Neural crest cell (in vitro differentiated cells): Measurements from ENCODE around the gene MYL5. TPM values are rescaled to one million over a fixed set of nuclear protein-coding genes. Genes with fewer than 3 reads are reported as not detected.
"Not testable (repeated sequence)": the region's sequence is repeated elsewhere in the genome, so short reads cannot be mapped to it uniquely, and the experiment has no call there.

Source experiments
- DNase-seq: peaks from one replicate; pipeline ENCODE4 v3.0.0; 2021; ENCODE audit warnings: low read depth, mixed read lengths, low spot score
- H3K27ac Mint-ChIP-seq: one replicate; pipeline ENCODE4 v1.8.0; 2021; ENCODE audit warnings: mild to moderate bottlenecking, mixed read lengths; ENCODE audit not compliant: unreplicated experiment
- H3K27me3 Mint-ChIP-seq: 2 replicates; pipeline ENCODE4 v1.8.0; 2021; ENCODE audit warnings: low read depth, mild to moderate bottlenecking, mixed read lengths
- H3K36me3 Mint-ChIP-seq: 2 replicates; pipeline ENCODE4 v1.8.0; 2021; ENCODE audit warnings: low read depth, mild to moderate bottlenecking, mixed read lengths
- H3K4me1 Mint-ChIP-seq: 2 replicates; pipeline ENCODE4 v1.8.0; 2021; ENCODE audit warnings: mixed read lengths
- H3K4me3 Mint-ChIP-seq: one replicate; pipeline ENCODE4 v1.8.0; 2021; ENCODE audit warnings: mild to moderate bottlenecking, mixed read lengths
- H3K9me3 Mint-ChIP-seq: 2 replicates; pipeline ENCODE4 v1.8.0; 2021; ENCODE audit warnings: mixed read lengths
- total RNA-seq: library from RNA; stranded (reverse); gene quantifications from 2 replicates; pipeline ENCODE4 v1.2.1, GENCODE V29; 2021
- TF ChIP-seq, protein P1 (sequence below): fragments of 200-600 bp; sonication (generic); conservative IDR thresholded peaks from 2 replicates; pipeline ENCODE4 v1.5.0; 2021; ENCODE audit warnings: antibody characterized with exemption, mild to moderate bottlenecking

The MYL5 gene
- total RNA-seq, 1 donor from 2014 or later, result 10.8 TPM

- peaks cover under 1% of the 10 kb centered on the region for H3K36me3 Mint-ChIP-seq
- no peaks in the 10 kb centered on the region for H3K9me3 Mint-ChIP-seq
- TF ChIP-seq, protein P1, sequence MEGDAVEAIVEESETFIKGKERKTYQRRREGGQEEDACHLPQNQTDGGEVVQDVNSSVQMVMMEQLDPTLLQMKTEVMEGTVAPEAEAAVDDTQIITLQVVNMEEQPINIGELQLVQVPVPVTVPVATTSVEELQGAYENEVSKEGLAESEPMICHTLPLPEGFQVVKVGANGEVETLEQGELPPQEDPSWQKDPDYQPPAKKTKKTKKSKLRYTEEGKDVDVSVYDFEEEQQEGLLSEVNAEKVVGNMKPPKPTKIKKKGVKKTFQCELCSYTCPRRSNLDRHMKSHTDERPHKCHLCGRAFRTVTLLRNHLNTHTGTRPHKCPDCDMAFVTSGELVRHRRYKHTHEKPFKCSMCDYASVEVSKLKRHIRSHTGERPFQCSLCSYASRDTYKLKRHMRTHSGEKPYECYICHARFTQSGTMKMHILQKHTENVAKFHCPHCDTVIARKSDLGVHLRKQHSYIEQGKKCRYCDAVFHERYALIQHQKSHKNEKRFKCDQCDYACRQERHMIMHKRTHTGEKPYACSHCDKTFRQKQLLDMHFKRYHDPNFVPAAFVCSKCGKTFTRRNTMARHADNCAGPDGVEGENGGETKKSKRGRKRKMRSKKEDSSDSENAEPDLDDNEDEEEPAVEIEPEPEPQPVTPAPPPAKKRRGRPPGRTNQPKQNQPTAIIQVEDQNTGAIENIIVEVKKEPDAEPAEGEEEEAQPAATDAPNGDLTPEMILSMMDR, result no peak
- no peaks in the 10 kb centered on the region for H3K27me3 Mint-ChIP-seq
- peaks cover 1% of the 10 kb centered on the region for H3K4me1 Mint-ChIP-seq
- no peak for DNase-seq
- H3K4me3 Mint-ChIP-seq, result no peak overlapping the region
- no peak overlapping the region for H3K27ac Mint-ChIP-seq
Measured at GRCh38 chr4:703336-704197, 29.2 kb downstream of the MYL5 start.

DNA sequence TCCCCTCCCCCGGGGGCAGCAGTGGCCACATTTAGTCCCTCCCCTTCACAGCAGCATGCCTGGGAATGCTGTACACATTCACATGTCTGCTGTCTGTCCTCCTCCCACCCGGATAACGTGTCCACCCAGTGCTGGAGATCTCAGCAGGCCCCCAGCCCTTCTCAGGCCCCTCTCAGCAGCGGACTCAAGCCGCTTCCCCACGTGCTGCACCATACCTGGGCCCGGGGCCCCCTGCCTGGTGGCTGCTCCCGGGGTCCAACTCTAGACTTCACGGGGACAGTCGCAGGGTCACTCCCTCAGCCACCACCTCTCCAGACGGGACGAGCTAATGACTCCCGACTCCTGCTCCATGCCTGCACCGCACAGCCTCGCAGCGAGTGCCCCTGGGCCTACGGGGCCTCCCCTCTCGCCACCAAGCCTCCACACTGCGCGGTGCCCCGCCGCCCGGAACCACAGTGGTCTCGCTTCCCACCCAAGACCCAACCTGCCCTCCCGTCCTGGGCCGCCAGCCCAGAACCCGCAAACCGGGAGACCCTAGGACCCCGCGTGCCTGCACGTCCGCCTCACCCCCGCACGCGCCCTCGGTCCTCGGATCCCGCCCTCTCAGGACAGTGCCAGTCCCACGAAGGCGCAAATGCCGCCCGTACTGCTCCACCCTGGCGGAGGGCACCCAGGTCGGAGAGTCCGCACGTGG lies 30.0 kb downstream of the MYL5 start:
- H3K36me3 Mint-ChIP-seq, result peaks cover 6% of the 10 kb centered on the region
- H3K4me1 Mint-ChIP-seq, result peaks cover 9% of the 10 kb centered on the region
- no peak overlapping the region for H3K4me3 Mint-ChIP-seq
- no peaks in the 10 kb centered on the region for H3K27me3 Mint-ChIP-seq
- DNase-seq, result no peak
- H3K27ac Mint-ChIP-seq, result no peak overlapping the region
- H3K9me3 Mint-ChIP-seq, result no peaks in the 10 kb centered on the region
- TF ChIP-seq, protein P1, result no peak

- H3K9me3 Mint-ChIP-seq, result peaks cover 2% of the 10 kb centered on the region
- H3K36me3 Mint-ChIP-seq, result peaks cover 12% of the 10 kb centered on the region
- H3K4me3 Mint-ChIP-seq, result peak overlapping the region; percentile 86
- DNase-seq, result no peak
- TF ChIP-seq, protein P1, result no peak
- H3K27me3 Mint-ChIP-seq, result no peaks in the 10 kb centered on the region
- peaks cover 15% of the 10 kb centered on the region for H3K4me1 Mint-ChIP-seq
- H3K27ac Mint-ChIP-seq, result no peak overlapping the region
Measured at GRCh38 chr4:704971-705277, 30.6 kb downstream of the MYL5 start.

GRCh38 chr4:705278-706082 lies 31.1 kb downstream of the MYL5 start, which contains the start of gene PCGF3:
TSS of gene PCGF3 (plus strand) at chr4:705832. CDS start at chr4:733681, 27,849 bp downstream.
- TF ChIP-seq, protein P1, result no peak
- Mint-ChIP-seq H3K36me3 (peaks cover 17% of the 10 kb centered on the region), H3K4me1 (peaks cover 20% of the 10 kb centered on the region), H3K27me3 (no peaks in the 10 kb centered on the region), H3K9me3 (peaks cover 2% of the 10 kb centered on the region), H3K27ac (no peak within 1 kb of the TSS), H3K4me3 (peak within 1 kb of the TSS; percentile 86)
- peak; percentile 99 for DNase-seq

DNA sequence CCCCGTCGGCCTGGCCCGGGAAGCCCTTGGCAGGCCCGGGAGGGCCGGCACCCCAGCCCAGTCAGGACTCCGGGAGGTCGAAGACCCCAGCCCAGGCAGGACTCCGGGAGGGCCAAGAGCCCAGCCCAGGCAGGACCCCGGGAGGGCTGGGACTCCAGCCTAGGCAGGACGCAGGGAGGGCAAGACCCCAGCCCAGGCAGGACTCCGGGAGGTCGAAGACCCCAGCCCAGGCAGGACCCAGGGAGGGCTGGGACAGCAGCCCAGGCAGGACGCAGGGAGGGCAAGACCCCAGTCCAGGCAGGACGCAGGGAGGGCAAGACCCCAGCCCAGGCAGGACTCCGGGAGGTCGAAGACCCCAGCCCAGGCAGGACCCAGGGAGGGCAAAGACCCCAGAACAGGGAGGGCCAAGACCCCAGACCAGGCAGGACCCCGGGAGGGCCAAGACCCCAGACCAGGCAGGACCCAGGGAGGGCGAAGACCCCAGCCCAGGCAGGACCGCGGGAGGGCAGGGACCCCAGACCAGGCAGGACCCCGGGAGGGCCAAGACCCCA lies 31.8 kb downstream of the MYL5 start:
- H3K27me3 Mint-ChIP-seq, DNase-seq, H3K27ac Mint-ChIP-seq, H3K9me3 Mint-ChIP-seq, H3K4me3 Mint-ChIP-seq: not testable (repeated sequence)
- Mint-ChIP-seq H3K36me3 (peaks cover 22% of the 10 kb centered on the region), H3K4me1 (peaks cover 26% of the 10 kb centered on the region)
